ENCODE measurements around the gene MICAL2. TPM values are rescaled to one million over a fixed set of nuclear protein-coding genes. Genes with fewer than 3 reads are reported as not detected.

Gene MICAL2
- total RNA-seq, 1 experiment from 2014 or later = 37.4 TPM

- peaks cover 25 to 34% of the 10 kb centered on the region in 2 experiments for H3K4me1 ChIP-seq (ENCODE audit: control insufficient read depth in 1 of 2, insufficient read depth in 2 of 2, low read length in 2 of 2)
- no peaks in the 10 kb centered on the region for H4K20me1 ChIP-seq (ENCODE audit: insufficient read depth)
- H2AFZ ChIP-seq (ENCODE audit: low read depth, low read length, poor library complexity, severe bottlenecking) = no peak overlapping the region
- ATAC-seq (no peak), DNase-seq (ENCODE audit: low read depth, low spot score) (no peak)
- no peaks in the 10 kb centered on the region for H3K9me2 ChIP-seq (ENCODE audit: insufficient read depth)
- H3K27ac ChIP-seq (ENCODE audit: low read depth, low read length) = no peak overlapping the region
- TF ChIP-seq RAD21 (IDR thresholded peaks at IDR 0.05; ENCODE audit: low read depth) = no peak
- no peak for TF ChIP-seq REST (IDR thresholded peaks at IDR 0.05; ENCODE audit: low read depth)
- no peak for TF ChIP-seq SIN3A (IDR thresholded peaks at IDR 0.05; ENCODE audit: low read depth)
- TF ChIP-seq CTCF (IDR thresholded peaks at IDR 0.05 in 2 of 3, conservative IDR thresholded peaks at IDR 0.05 in 1 of 3; ENCODE audit: borderline replicate concordance in 1 of 3, insufficient read depth in 1 of 3, low read depth in 2 of 3, low read length in 2 of 3) = no peak
- no peak for TF ChIP-seq EZH2phosphoT487 (IDR thresholded peaks at IDR 0.05; ENCODE audit: borderline replicate concordance)
- TF ChIP-seq SP1 (IDR thresholded peaks at IDR 0.05; ENCODE audit: low read depth) = no peak
- no peak for TF ChIP-seq ELF1 (IDR thresholded peaks at IDR 0.05; ENCODE audit: borderline replicate concordance, low read depth)
- TF ChIP-seq SRF (IDR thresholded peaks at IDR 0.05; ENCODE audit: low read depth) = no peak
- no peak for TF ChIP-seq FOSL1 (IDR thresholded peaks at IDR 0.05; ENCODE audit: low read depth)
- TF ChIP-seq EGR1 (IDR thresholded peaks at IDR 0.05; ENCODE audit: low read depth) = no peak
- no peak overlapping the region for H3K4me3 ChIP-seq (replicated peaks in 1 of 2; ENCODE audit: low read depth in 1 of 2, low read length in 2 of 2)
- ChIA-PET POLR2A (interaction anchor here (1.1 kb wide), 1 partner anchor 16 kb away, joined by 5 read pairs; no protein-coding TSS in a partner anchor), CTCF (no interaction called here), RAD21 (ENCODE audit: low non-redundant PET in 1 of 2, low total read pairs in 2 of 2, uncharacterized antibody in 2 of 2, unreplicated experiment in 2 of 2) (no interaction called here)
- H3K79me2 ChIP-seq (ENCODE audit: insufficient read depth, low read length) = no peaks in the 10 kb centered on the region
- intact Hi-C loops (cut with micrococcal nuclease) = no loop called here
- H3K4me2 ChIP-seq (ENCODE audit: low read length) = no peak overlapping the region
- no peaks in the 10 kb centered on the region for H3K9me3 ChIP-seq (ENCODE audit: control insufficient read depth in 1 of 2, insufficient read depth in 1 of 2, low read depth in 1 of 2, low read length in 2 of 2)
- no peaks in the 10 kb centered on the region for H3K36me3 ChIP-seq (ENCODE audit: control insufficient read depth in 1 of 2, insufficient read depth in 2 of 2, low read length in 2 of 2)
- H3K9ac ChIP-seq (ENCODE audit: low read length) = no peak overlapping the region
- no peaks in the 10 kb centered on the region for H3K27me3 ChIP-seq (ENCODE audit: insufficient read depth, low read length)
- no TSS peak for BruUV-seq (replicated peaks)
Observed at GRCh38 chr11:12070446-12071267, 39.7 kb upstream of the MICAL2 start.

All from HCT116 (cell line).